GM19043 (cell line): ENCODE measurements around the gene S1PR1.

Source experiments
- ATAC-seq: cut with Tn5 transposase; IDR thresholded peaks from one replicate; pipeline ENCODE4 v1.9.1; 2021; ENCODE audit warnings: low read depth; ENCODE audit not compliant: unreplicated experiment

S1PR1 gene

GRCh38 chr1:101244842-101245241 is 8.0 kb downstream of the S1PR1 start:
- no peak for ATAC-seq

GRCh38 chr1:101245246-101245927 is 8.6 kb downstream of the S1PR1 start:
- no peak for ATAC-seq

DNA sequence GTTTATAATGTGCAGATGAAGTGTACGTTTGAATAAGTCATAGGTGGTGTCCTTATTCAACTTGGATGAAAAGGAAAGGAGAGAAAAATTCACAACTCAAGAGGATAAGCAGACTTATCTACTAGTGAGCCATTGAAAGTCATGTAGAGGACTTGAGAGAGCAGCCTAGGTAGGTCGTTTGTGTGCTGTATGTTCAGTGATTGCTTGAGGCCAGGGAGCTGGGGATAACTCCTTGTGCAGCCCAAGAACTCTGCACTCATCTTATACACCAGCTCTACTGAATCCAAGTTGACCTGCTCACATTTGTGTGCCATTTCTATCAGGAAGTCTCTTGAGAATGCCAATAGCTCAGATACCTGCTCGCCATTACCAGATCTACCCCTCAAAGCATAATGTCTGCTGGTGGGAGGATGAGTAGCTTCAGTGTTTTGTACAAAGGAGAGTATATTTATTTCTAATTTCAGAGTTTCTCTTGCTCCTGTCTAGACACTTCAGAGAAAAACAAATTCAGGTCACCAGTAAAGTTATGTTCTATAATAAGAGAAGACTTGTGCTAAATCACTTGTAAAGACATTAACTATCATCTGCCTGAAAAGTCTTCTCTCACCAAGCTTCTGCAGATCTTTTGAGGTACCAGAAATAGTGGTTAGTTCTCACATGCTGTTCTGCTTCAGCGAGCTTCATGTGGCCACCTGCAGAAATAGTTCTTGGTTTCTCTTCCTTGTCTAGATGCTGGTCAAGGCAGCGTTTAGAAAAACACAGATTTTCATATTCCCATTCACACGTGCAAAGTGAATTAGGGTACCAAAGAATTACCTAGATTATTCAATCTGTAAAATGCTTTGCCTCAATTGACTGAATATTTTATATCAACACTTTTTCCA is 10.8 kb downstream of the S1PR1 start:
- ATAC-seq, result peak; percentile 88

GRCh38 chr1:101250222-101250621 is 13.4 kb downstream of the S1PR1 start:
- no peak for ATAC-seq

DNA sequence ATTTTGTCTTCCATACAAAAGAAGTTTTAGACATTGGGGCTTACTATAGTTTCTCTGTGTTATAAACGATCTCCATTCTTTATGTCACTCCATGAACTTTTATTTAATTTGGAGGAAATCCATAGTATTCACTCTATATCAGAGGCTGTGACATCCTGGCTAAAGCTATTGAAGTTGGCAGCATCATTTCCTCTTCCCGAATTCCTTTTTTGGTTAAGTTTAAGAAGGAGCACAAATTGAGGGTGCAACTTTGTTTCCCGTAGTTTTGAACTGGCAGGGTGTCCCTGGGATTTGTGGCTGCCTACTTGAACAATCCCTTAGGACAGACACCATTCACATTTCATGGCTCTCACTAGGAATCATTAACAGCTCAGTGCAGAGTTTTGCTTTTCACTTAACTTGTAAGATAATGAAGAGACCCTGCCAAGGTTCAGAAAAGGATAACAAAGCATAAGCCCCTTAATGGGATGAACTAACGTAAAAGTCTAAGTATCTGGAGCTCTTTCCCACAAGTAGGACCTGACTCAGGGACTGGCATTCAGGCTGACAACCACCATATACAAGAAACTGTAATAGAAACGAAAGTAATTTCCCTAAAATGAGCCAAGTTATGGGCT is 13.9 kb downstream of the S1PR1 start:
- no peak for ATAC-seq

GRCh38 chr1:101251504-101251903 is 14.7 kb downstream of the S1PR1 start:
- ATAC-seq, result no peak

GRCh38 chr1:101253976-101254674 is 17.3 kb downstream of the S1PR1 start:
- no peak for ATAC-seq

DNA sequence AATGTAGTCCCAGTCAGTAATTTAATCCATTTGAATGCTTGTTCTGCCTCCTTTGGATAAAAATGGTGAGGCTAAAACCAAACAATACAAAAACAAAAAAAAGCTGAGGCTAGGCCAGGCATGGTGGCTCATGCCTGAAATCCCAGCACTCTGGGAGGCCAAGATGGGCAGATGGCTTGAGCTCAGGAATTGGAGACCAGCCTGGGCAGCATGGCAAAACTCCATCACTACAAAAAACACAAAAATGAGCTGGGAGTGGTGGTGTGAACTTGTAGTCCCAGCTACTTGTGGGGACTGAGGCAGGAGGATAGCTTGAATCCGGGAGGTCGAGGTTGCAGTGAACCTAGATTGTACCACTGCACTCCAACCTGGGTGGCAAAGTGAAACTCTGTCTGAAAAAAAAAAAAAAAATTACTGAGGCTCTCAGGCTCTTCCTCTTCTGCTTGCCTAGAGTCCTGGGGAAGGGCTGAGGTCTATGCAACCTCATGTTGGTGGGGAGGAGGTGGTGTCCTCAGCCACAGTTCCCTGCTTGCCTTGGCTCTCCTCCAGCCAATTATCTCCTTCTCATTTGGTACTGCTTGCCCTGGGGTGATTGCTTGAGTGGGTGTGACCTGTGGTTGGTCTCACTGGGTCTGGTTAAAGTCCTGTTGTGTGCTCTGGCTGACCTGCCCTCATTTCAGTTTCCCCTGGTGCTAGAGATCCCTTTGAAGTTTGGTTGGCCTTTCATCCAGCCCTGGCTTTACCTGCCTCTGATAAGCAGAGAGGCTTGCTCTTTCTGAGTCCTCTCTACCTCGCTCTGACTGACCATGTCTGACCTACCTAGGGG is 20.9 kb downstream of the S1PR1 start:
- ATAC-seq, result peak; percentile 68

DNA sequence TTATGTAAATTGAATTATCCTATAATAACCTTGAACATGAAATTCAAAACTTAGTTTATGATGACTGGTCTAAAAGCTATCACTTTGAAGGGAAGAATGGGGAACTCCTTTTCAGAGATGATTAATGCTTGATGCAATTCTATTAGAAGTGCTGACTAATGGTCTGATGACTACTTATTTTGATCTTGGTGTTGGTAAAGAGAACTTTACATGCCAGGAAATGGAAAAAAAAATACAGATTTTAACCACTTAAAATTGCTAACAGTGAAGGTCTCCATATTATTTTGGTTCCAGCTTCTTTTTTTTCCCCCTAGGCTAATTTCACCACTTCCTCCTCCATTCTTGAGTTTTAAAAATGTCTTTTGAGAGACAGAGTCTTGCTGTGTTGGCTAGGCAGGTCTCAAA is 22.9 kb downstream of the S1PR1 start:
- ATAC-seq, result no peak

- no peak for ATAC-seq
Measured at GRCh38 chr1:101260556-101261350, 23.9 kb downstream of the S1PR1 start.

- no peak for ATAC-seq
Measured at GRCh38 chr1:101261623-101262022, 24.8 kb downstream of the S1PR1 start.

GRCh38 chr1:101262060-101262459 is 25.2 kb downstream of the S1PR1 start:
- ATAC-seq, result no peak

- ATAC-seq, result peak; percentile 37
Measured at GRCh38 chr1:101262630-101263348, 26.0 kb downstream of the S1PR1 start.

- ATAC-seq, result no peak
Measured at GRCh38 chr1:101264697-101265096, 27.9 kb downstream of the S1PR1 start.

DNA sequence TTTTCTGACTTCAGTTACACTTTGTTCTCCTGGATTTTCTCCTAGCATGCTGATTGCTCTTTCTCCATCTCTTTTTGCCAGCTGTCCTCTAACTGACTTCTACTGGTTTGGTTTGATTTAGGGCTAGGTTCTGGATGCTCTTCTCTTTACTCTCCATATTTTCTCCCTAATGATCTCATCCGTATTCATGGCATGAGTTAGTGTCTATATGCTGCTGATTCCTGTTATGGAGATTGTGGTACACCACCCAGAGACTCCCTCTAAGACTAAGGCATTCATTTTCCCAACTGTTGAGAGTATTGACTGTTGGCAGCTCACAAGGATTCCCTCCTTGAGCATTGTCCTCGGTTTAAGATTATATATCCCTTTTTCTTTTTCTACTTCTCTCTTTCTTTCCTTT is 28.9 kb downstream of the S1PR1 start:
- ATAC-seq, result no peak

GRCh38 chr1:101267082-101267481 is 30.3 kb downstream of the S1PR1 start:
- ATAC-seq, result no peak

- no peak for ATAC-seq
Measured at GRCh38 chr1:101268893-101269292, 32.1 kb downstream of the S1PR1 start.

DNA sequence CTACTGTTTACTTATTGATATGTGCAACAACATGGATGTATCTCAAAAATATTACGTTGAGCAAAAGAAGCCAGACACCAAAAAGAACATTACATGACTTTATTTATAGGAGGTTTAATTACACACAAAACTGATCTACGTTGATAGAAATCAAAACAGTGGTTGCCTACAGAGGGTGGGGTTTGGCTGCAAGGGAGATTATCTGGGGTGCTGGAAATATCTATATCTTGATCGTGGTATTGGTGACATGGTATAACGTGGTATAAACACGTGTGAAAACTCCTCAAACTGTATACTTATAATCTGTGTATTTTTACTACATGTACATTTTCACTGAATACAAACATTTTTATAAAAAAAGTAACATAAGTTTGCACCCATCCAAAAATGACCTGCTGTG is 38.9 kb downstream of the S1PR1 start:
- no peak for ATAC-seq

GRCh38 chr1:101276818-101277217 is 40.0 kb downstream of the S1PR1 start:
- ATAC-seq, result no peak
